HG03039 (cell line): ENCODE measurements around the gene BARHL2.

Source experiments
- ATAC-seq: cut with Tn5 transposase; IDR thresholded peaks from one replicate; pipeline ENCODE4 v1.9.1; 2021; ENCODE audit warnings: mild to moderate bottlenecking, moderate library complexity; ENCODE audit not compliant: unreplicated experiment

Gene BARHL2

DNA sequence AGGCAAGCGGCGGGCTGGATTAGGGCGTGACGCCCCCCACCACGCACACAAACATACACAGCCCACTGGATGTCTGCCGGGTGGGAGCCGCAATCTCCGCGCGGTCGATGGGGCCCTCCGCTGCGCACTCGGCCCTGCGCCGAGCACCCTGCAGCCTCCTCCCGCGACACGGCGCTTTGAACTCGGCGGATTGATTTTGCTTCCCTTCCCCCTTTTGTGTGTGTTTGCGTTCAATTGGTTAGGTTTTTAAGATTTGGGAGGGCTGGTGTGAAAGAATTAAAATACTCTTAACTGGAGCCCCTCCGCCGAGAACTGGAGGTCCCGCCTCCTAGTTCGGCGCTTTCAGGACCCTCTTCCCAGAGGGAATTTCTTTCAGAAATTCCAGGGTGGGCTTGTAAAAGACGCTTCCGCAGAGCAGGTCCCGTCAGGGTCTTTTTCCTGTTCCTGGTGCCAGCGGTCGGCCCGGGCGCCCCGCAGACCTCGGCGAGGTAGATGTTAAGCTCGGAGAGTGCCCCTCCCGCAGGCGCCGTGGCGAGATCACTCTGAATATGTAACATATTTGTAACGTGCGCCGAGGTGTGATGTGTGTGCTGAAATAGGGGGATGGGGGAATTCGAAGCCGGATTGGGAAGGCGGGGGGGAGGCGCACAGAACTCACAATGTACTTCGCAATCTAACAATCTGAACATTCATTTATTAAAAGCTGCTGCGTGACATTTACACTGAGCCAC, 8.0 kb upstream of the BARHL2 start:
- ATAC-seq: no peak

DNA sequence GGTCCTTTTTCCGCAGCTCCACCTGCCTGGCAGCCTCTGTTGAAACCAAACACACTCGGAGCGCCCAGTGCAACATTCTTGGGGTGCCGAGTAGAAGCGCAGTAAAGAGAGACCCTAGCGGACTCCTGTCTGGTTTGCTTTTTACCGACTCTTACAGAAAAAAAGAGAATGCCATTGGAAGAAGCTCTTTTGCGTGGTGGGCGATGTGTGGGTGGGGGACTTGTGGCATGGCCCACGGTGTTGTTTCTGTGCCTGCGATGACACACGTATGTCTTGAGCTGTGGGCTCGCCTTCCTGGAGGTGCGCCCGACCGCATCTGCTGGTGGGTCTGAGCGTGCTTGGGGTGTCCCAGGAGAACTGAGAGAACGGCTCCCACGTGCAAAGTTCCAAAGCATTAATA, 7.3 kb upstream of the BARHL2 start:
- no peak for ATAC-seq

DNA sequence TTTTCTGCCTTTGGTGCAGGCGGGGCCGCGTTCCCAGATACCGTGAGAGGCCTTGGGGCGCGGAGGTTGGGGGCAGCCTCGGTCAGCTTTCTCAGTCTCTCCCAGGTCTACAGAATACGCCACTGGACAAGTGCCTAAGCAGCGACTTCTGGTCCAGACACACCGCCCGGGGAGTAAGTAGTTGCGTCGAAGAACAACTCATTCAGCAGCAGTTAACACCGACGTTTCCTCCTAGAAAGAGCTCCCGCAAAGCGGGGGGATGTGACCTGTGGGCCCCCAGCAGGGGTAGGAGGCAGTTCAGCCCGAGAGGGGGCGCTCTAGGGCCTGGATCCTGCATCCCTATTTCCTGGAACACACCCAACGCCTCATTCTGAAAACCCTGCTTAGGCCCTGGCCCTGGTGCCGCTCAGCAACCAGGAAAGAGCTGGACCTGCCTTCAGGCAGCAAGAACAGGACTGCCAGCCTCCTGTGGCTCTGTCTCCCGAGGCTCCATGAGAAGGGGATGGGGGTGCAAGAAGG, 6.5 kb upstream of the BARHL2 start:
- no peak for ATAC-seq

DNA sequence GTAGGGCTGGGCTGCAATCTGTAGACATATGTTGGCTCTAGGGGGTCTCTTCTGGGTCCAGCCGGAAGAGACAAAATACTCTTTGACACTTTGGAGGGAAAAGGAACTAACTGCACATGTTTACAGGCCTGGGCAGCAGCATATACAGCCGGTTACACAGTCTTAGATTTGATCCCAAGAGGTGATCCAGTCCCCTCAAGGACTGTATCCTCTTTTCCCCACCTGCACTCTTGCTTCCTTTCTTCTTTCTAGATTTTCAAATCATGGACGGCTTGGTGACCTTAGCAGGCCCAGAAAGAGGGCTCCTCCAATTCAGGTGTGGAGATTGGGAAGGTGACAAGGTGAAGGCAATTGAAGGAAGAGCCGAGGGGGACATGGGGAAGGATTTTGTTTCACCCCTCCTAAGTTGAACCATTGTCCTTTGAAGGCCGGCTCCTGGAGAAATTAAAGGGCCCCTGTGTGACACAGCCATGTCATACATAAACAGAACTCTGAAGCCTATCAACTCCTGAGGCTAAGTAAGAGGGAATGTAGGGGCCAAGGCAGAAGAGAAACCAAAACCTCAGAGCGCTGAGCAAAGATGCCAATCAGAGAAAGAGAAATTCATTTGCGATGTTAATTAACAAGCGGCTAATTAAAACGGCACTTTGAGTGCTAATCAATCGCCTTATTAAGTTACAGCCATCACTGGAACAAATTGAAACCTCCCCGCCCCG, 5.9 kb upstream of the BARHL2 start:
- ATAC-seq: no peak

DNA sequence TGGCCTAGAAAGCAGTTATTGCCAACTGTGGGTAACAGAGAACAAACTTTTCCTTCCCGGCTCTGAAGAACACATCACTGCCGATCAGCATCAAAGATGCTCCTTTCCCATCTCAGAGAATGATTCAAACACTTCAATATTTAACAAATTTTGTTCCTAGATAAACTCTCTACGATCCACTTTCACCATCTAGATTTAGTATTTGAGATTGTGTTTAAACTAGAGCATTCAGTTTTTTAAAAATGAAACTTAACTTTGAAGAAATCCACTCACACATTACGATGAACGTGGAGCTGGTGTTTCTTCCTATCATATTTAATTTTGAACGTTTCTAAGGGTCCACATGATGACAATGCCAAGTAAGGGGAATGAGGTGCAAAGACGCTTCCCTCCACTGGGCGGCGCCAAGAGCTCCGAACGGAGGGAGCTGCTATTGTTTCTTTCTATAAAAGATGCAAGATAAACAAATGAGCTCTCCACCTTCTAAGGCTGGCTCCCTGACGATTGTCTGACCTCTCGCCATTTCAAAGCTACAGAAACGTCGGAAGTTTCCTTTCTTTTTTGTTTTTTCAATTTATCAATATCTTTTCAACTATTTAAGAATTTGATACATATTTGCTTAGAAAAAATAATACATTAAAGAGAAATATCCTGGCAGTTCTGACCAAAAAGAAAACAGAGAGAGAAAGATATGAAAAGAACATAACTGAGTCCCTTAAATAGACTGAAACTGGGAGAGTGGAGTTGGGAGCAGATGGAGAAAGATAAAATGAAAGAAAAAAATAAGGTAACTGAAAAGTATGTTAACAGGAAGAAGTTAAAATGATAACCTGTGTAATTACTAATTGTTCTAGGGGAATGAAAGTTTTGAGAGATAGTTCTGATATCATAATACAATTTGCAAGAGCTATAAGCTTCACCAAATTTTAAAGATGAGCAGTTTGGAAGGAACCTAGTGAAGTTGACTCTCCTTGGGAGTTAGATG, 4.4 kb upstream of the BARHL2 start:
- ATAC-seq: no peak

DNA sequence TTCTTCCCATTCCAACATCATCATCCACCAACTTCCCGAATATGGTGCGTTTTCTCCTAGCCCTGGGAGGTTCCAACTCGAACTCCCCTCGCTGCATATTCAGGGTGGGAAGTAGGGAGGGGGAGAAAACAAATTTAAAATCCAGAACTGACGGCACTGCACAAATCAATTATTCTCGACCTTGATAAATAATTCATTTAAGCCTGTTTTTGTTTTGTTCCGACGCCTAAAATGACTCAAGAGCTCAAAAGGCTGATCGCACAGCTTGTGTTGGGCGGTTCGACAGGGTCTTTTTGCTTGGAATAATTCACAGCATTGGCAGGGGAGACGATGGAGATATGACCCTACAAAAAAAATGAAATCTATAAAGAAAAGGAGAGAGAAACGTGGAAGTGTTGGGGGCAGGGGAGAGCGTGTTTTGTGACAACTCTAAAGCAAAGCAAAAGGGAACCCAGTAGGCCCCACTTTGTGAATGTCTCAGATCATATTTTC, 3.1 kb upstream of the BARHL2 start:
- ATAC-seq: no peak

DNA sequence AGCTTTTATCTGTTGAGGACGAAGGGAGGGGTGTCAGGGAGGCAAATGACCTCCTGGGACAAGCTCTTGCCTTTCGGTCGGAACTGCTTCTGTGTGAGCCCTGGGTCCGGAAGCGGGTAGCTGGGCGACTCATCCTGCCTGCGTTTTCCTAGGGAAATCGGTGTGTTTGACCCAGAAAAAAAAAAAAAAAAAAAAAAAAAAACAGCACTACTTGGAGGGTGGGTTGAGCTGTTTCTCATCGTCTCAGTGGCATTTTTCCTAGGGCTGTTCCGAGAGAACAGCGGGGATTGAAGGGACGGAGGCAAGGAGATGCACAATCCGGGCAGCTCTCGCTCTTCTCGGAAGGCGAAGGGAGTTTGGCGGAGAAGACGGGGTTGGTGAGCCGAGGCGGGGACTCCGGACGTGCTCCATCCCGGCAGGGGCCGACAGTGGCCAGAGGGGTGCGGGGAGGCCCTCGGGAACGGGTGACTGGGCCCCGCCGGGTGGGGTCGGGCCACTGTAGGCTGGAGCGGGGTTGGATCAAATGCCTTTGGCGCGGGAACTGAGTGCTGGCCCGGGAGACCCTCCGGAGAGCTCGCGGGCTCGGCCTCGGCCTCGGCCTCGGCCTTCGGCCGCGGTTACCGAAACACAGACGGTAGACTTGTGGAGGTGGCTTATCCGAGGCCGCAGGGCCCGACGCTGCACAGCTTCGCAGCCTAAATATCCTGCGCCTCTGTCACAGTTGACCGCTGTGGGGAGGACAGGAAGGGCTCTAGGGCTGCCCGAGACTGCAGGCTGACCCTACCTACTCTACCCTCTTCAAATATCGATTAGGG, 2.4 kb upstream of the BARHL2 start:
- no peak for ATAC-seq

DNA sequence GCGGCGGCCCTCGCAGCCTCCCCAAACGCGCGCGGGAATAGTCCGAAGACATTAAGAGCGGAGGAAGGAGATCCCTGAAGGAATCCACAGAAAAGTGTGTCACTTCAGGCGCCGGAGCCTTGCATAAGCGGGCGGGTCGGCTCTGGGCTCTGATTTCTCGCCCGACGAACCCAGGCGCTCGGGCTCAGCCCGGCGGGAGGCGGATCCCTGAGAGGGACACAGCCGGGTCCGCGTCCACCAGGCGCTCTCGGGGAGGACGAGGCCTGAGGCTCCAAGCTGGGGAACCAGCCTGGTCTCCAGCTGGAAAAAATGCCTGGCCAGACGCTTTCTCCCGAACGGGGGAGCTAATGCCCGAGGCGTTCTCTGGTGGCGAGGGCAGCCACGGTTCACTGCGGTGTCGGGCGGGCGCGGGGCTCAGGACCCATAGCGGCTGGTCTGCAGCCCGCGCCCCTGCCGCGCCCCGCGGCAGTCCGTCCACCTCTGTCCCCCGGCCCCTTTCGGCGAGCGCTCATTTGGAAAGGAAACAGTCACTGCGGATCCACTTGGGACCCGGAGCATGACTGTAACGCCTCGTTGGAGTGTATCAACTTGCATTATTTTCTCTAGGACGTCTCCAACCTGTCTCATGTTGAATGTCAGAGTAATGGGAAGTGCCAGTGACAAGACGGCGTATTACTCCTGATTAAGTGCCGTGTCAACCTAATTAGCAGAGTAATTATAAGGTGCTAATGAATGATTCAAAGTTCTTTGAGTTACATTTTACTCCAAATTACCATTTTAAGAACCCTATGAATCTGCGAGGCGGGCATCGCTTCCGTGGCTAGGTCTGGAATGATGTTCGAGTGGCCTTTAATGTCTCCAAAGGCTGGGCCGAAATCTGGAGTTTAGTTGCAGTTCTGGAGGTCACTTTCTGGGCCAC, 1.6 kb upstream of the BARHL2 start:
- no peak for ATAC-seq

DNA sequence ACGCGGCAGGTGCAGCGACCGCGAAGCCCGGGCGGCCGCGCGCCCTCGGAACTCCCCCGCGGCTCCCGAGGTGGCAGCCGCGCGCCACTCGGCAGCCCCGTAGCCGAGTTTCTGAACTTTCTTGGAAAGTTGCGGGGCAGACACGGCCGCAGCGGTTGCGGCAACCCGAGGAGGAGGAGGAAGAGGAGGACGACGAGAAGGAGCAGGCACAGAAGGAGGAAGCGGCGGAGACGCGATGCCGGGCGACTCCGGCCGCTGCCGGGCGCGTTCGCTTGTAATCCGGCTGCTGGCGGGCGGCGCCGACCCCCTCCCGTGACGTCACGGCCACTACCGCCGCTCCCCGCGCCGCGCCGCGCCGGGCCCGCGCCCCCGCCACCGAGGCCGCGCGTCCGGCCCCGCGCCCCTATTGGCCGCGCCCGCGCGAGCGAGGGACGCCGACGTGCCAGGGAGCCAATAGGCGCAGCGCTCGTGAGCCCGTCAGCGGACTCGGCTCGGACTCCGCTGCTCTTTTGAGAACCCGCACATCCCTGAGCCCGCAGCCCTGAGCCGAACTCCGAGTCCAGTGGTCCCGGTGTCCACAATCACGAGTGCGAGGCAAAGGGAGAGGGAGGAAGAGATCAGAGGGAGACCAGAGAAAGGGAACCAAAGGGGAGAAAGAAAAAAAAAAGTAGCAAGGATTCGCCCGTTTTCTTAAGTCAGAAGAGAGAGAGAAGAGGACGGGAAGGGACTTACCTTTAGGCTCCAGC, 736 bp upstream of the BARHL2 start:
- ATAC-seq: no peak

DNA sequence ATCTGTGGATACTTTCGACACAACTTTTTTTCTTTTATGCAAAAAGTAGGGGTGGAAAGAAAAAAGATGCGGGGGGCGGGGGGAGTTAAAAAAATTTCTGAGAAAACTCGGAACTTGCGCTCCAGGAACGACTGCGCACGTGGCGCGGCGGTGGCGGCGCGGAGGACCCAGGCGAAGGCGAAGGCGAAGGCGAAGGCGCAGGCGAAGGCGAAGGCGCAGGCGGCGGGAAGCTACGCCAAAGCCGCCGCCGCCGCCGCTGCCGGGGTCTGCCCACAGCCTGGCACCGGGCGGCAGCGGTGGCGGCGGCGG, 208 bp upstream of the BARHL2 start:
- ATAC-seq: no peak

DNA sequence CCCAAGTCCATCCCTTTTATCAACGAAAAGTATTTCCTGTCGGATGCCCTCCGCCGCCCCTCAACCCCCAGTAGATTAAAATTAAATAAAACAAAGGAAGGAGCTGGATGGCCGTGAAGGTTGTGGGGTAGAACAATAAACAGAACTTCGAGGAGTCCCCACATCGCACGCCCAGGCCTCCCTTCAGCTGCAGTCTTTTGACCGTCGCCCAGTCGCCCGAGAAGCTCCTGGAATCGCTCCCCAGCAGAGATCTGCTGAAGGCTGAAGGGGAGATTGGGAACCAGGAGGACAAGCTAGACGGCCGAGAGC, 905 bp downstream of the BARHL2 start:
- ATAC-seq: no peak

DNA sequence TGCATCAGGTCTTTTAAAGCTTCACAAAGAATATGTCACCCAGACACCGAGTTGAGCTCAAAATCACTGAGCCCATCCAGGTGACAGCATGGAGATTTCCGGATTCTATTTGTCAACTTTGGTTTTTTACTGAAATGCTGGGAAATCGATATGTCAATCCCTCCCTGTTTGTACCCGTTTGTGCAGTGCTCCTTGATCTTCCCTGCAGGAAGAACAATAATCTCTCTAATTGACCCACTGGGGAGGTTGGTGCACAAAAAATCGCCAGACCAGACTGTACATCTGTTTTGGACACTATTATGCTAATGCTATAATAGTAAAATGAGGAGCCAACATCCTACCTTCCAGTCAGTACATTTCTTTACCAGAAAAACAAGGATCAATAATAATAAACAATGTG, 1.8 kb downstream of the BARHL2 start:
- no peak for ATAC-seq

DNA sequence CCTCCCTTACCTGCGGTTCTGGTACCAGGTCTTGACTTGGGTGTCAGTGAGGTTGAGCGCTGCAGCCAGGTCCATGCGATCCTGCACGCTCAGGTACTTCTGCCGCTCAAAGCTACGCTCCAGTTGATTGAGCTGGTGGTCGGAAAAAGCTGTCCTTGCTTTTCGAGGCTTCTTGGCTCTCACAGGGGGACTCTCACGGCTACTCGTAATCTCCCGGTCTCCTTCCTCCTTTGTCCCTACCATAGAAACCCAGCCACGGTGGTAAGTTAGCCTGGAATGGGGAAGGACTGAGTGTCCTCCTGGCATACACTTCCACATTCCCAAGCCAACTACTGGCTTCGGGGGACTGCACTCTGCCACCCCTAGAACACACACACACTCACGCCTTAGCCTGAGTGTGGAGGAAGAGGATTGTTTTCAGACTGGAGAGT, 2.6 kb downstream of the BARHL2 start:
- ATAC-seq: no peak

DNA sequence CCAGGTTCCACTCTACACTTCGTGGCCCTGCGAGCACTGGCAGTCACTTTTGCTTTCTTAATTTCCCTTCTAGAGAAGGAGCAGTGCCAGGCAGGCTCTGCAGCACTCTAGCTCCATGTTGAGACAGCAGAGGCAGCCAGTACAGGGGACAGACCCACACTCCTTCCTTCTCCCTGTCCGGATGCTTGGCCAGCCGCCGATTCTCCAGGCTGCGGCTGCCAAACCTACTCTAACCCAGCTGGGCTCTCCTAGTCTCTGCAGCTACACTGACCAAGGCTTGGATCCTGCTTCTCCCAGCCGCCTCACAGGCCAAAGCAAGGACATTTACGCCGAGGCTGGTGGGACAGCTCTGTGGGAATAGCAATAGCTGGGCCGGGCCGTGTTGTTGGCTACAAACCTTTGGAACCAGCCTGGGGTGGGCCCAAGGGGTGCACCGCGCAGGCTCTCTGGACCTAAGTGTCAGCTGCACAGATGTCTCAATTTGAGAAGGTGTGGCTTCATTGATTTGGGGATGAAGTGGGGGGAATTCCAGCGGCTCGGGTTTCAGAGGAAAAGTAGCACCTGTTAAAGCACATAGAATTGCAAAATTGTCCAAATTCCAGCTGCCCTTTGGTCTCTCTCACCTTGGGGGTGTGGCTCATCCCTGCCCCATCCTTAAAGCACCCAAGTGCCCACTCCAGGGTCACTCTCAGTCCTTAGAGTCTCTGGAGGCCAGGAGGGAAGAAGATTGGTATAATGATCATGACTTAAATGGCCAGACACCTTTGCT, 3.2 kb downstream of the BARHL2 start:
- ATAC-seq: no peak

DNA sequence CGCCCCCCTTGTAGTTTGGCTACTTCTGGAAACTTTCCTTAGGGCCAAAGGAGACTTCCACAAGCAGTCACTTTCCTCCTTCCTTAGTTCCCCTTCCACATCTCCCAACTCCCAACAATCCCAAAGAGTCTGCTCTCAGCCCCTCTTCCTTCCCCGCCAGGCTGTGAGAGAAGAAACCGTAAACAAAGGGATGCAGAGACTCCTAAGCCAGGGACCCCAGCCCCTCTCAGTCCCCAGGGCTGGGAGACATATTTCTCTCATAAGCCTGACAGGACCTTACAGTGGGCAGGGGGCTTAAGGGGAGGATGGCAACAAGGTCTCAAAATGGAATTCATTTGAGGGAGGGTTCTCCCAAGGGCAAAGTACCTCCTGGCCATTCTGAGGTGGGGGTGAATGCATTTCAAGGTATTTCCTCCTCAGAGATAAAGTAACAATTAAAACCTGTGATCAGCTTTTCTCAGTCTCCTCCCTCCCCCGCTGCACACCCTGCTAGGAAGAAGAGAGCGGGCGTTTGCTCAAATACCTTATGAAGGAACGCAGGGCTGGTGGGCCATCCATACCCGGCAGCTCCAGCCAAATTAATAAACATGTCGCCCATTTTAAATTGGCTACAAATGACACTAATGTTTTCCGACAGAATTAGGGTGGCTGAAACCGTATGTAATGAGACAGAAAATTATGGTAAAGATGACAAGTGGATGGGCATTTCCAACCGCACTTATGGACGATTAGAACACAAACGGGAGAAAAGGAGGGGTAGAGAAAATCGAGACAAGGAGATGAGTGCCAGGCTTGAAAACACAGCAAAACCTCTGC, 4.0 kb downstream of the BARHL2 start:
- no peak for ATAC-seq

DNA sequence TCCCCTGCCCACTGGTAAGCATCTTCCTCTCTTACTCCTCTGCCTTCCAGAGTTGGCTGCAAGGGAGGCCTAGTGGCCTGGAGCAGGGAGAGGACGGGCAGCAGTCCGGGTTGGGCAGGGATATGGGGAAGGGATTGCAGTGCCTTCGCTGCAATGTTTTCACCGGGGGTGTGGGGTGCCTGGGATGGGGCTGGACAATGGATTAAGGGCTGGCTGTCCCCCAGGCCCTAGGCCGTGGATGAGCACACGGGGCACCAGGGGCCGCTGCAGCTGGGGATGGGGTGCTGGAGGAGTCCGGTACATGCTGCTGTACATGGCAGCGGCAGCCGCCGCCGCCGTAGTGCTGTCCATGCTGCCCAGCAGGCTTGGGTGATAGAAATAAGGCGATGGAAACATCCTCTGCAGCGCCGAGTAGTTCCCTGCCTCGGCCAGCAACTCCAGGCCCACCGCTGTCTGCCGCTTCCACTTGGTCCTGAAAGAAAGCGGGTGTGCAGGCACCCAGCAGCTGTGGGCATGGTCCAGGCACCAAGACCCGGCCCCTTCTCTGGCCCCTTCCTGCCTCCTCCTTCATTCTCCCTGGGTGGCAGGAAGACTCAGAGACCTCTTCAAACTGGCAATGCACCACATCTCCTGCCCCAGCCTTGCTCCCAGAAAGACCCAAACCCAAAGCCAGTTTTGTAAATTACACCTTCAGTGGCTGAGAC, 4.8 kb downstream of the BARHL2 start:
- no peak for ATAC-seq

DNA sequence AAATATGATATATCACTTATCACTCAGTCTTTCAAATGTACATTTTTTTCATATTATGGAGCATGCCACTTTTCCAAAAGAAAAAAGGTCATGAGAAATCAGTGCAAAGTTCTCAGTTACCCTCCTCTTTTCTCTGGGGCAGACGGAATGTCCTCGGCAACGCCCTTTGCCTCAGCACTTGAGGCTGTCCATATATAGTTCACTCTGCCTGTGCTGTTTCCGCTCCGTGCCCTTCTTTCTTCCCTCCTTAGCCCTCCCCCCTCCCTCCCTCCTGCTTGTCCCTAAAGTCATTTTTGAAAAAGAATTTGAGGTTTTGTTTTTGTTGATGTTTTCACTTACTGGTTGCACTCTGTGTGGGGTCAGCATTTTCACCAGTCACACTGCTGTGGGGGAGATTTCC, 5.4 kb downstream of the BARHL2 start:
- ATAC-seq: no peak
